GM13976 (cell line): ENCODE data around the gene GRK5.
"Not testable (repeated sequence)": the region's sequence is repeated elsewhere in the genome, so short reads cannot be mapped to it uniquely, and the experiment has no call there.

Experiments
- DNase-seq: peaks from one replicate; pipeline ENCODE4 v3.0.0; 2012; ENCODE audit warnings: low spot score
- in situ Hi-C: fragments of 300-500 bp; cut with MboI; formaldehyde crosslinking; loops from one replicate; pipeline ENCODE4 v1.12.0; 2022; ENCODE audit warnings: low sequenced_read_pairs, mixed read lengths, inconsistent platforms; ENCODE audit not compliant: unreplicated experiment
- TF ChIP-seq, protein P1 (sequence below): IDR thresholded peaks from 2 replicates; pipeline ENCODE4 v1.5.1; 2012; ENCODE audit warnings: borderline replicate concordance, mild to moderate bottlenecking; ENCODE audit not compliant: insufficient read depth; ENCODE audit errors: extremely low read depth, missing control alignments, control extremely low read depth

Gene GRK5

DNA sequence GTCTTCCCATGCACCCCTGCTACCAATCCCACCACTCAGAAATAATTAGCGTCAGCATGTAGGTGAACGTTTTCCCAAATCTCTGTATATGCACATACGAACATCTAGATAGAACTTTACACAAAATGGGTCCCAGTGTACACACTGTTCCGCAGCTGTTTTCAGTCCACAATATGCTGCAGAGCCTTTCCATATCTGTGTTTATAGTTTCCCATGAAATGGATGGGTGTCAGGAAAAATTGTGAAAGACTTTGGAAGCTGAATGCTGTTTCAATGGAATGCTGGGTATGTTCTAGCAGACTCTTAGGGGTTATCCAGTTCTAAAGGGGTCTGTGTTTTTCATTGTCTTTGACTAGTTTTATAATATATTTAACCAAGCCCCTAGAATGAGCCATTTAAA lies 13.8 kb downstream of the GRK5 start:
- in situ Hi-C loops: no loop called here

DNA sequence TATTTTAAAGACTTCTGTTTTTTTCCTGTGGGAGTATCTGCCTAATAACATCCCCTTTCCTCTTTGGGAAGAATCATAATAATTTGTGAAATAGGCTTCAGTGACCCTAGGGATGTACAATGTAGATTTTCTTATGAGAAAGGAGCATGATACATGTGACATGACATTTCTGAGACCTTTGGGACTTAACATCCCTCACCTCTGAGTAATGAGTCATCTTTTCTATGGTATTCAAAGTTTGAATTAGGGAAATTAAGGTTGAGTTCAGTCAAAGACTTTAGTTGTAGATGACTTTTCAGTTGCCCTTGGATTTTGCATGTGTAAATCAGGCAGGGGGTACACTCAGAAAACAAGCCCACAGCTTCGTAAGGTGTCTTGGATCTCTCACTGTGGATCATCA lies 14.3 kb downstream of the GRK5 start:
- in situ Hi-C loops: no loop called here

More for the DNA sequence above, 13.8 kb downstream of the GRK5 start:
- no peak for DNase-seq
- TF ChIP-seq, protein P1, sequence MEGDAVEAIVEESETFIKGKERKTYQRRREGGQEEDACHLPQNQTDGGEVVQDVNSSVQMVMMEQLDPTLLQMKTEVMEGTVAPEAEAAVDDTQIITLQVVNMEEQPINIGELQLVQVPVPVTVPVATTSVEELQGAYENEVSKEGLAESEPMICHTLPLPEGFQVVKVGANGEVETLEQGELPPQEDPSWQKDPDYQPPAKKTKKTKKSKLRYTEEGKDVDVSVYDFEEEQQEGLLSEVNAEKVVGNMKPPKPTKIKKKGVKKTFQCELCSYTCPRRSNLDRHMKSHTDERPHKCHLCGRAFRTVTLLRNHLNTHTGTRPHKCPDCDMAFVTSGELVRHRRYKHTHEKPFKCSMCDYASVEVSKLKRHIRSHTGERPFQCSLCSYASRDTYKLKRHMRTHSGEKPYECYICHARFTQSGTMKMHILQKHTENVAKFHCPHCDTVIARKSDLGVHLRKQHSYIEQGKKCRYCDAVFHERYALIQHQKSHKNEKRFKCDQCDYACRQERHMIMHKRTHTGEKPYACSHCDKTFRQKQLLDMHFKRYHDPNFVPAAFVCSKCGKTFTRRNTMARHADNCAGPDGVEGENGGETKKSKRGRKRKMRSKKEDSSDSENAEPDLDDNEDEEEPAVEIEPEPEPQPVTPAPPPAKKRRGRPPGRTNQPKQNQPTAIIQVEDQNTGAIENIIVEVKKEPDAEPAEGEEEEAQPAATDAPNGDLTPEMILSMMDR: no peak

DNA sequence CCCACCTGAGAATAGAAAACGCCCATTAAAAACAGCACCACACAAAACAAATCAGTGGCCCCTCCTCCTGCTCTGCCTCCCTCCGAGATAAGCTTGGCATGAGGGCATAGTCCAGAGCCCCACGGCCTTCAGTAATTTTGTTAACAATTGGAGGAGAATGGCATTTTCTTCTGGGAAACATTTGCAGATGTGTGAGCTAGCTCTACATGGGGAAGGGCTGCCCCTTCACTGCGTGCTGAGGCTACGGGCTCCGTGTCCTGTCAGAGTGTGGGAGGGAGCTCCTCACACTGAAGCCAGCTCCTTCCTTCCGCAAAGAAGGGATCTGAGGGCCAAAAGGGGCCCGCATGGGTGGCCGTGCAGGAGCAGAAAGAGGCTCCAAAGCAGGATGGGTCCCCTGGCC lies 15.2 kb downstream of the GRK5 start:
- TF ChIP-seq, protein P1: no peak
- in situ Hi-C loops: no loop called here
- DNase-seq: no peak

More for the DNA sequence above, 14.3 kb downstream of the GRK5 start:
- TF ChIP-seq, protein P1: no peak
- DNase-seq: no peak

DNA sequence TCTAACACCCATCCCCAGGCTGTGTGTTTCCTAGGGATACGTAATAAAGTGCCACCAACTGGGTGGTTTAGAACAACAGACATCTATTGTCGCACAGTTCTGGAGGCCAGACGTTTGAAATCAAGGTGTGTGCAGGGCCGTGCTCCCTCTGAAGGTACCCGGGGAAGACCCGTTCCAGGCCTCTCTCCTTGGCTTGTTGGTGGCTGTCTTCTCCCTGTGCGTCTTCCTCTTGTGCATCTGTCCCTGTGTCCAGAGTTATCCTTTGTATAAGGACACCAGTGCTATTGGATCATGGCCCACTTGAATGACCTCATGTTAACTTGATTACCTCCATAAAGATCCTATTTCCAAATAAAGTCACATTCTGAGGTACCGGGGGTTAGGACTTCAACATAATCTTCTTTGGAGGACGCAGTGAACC lies 15.6 kb downstream of the GRK5 start:
- in situ Hi-C loops: no loop called here
- TF ChIP-seq, protein P1: no peak
- DNase-seq: no peak

DNA sequence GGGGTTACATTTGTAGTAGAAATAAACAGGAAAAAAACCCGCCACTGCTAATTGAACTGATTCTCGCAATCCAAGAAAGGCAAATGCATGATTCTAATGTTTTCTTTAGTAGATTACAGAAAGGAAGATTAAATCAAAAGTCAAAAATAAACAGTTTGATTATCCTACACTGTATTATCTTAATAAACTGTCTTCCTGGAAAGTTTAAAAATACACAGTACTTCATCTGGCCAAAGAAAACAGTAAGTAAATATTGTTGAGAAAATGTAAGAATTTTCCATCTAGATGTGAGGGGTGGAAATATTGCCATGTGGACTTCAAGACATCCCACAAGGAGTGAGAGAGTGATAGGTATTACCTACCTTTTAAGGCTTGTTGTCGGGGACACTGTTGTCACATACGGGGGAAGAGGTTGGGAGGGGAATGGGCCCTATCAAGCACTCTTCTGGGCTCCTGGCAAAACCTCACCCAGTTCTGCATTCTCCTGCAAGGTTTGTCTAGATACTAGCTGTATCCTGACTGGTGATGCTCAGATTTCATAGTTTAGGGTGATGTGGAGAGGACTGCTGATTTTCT lies 17.8 kb downstream of the GRK5 start:
- in situ Hi-C loops: no loop called here
- TF ChIP-seq, protein P1: no peak
- no peak for DNase-seq

DNA sequence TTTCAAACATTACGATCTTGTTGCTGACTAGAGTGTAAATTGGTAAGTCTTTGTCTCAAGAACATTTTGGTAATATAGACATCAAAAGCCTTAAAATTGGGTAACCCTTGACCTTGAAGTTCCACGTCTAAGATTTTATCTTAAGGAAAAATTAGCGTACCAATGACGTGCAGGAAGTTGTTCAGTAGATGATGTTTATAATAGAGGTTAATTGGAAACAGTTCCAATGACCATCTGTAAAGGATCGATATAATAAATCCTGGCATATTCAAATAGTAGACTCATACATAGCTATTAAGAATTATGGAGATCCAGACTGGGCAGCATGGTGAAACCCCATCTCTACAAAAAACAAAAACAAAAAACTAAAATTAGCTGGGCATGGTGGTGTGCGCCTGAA lies 20.5 kb downstream of the GRK5 start:
- in situ Hi-C loops: no loop called here
- no peak for DNase-seq
- TF ChIP-seq, protein P1: no peak

DNA sequence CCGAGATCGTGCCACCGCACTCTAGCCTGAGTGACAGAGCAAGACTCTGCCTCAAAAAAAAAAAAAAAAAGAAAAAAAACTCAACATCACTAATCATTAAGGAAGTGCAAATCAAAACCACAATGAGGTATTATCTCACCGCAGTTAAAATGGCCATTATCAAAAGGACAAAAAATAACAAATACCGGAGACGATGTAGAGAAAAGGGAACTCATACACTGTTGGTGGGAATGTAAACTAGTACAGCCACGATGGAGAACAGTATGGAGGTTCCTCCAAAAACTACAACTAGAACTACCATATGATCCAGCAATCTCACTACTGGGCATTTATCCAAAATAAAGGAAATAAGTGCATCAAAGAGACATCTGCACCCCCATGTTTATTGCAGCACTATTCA lies 24.3 kb downstream of the GRK5 start:
- no peak for DNase-seq
- in situ Hi-C loops: no loop called here
- TF ChIP-seq, protein P1: no peak

DNA sequence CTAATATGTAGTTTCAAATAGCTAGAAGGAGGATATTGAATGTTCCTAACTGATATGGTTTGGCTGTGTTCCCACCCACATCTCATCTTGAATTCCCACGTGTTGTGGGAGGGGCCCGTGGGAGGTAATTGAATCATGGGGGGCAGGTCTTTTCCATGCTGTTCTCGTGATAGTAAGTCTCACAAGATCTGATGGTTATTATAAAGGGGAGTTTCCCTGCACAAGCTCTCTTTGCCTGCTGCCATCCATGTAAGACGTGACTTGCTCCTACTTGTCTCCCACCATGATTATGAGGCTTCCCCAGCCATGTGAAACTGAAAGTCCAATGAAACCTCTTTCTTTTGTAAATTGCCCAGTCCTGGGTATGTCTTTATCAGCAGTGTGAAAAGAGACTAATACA lies 25.1 kb downstream of the GRK5 start:
- in situ Hi-C loops, DNase-seq: not testable (repeated sequence)
